GM21367 (cell line): ENCODE results near the gene ZYG11B.
"Not testable (repeated sequence)": the region's sequence is repeated elsewhere in the genome, so short reads cannot be mapped to it uniquely, and the experiment has no call there.

ENCODE experiments used
- ATAC-seq: cut with Tn5 transposase; IDR thresholded peaks from one replicate; pipeline ENCODE4 v1.9.1; 2021; ENCODE audit not compliant: unreplicated experiment

The ZYG11B gene

DNA sequence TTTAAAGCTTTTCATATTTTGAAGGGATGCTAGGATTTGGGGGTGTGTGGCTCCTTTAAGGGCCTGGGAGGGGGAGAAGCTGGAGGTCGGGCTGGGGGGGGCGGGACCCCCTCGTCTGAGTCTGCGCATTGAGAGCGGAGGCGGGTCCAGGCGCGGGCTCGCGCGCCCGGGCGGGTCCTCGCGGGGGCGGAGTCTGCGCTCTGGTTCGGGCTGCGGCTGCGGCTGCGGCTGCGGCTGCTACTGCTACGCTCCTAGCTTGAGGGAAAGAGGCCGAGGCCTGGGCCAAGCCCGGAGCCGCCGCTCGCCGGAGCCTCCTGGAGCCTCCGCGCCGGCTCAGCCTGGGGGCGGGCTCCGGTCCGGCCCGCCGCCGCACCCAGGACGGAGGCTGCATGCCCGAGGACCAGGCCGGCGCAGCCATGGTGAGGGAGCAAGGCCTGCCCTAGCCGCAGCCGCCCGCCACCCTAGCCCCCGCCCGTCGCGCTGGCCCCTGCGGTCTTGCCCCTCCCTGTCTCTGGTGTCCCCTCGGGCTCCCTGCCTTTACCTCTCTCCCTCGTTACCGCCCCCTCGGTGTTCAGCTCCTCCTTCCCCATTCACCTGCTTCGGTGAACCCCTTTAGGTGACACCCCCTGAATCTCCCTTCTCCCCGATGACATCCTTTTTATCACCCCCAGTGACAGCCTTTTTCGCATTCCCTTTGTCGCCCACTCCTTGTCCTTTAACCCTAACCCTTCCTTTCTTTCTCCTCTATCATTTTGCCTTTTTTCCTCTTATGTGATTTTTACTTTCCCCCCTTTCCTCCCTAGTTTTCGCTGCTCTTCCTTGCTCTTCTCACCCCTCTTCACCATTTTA is at the start of gene ZYG11B:
Gene ZYG11B (plus strand): TSS at position 189 of the 849 bp plus-strand sequence. CDS start 201 bp downstream, at position 390.
- peak; percentile 91 for ATAC-seq

DNA sequence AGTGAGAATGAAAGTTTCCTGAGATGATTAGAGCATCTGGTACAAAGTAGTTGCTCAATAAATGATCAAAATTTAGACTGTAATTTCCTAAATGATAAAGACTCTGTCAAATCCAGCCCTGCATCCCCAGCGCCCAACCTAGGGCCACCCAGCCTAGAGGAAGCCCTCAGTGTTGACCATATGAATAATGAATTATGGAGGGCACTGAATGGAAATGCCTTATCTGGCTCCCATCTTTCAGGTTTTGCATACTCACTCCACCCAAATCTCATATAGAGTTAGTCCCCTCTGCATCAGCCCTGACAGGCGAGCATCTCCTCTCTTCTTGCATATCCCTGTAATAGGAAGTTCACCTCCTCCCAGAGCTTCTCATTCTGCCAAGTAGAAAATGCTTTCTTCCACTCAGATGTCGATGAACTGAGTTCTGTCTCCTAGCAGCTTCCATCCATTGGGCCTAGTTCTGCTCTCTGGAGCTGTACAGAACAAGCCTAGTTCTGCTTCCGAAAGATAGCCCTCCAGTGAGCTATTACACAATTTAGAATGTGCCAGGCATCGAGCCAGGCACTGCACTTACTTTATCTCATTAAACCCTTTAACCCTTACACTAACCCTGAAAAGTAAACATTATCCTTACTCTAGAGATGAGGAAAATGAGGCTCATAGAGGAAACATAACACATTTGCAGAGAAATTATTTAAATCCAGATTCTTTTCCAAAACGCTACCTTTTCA is 49.0 kb upstream of the ZYG11B start:
- ATAC-seq = no peak

DNA sequence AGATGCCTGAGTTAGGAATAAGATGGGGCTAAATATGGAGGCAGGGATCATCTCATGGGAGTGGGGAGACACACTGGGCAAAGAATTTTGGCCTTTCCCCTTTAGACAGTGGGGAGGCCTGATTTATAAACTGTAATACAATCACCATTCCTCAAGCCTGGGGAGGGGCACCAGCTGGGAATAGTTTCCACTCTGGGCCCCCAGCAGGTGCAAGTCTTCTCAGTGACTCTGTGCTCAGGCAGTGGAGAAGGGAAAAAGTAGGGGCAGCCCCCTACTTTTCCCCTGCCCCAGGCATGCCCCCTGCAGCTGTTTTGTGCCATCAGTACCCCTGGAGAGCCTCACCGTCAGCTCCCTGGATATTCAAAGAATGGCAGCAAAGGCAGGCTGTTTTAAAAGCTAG is 47.2 kb upstream of the ZYG11B start:
- no peak for ATAC-seq

DNA sequence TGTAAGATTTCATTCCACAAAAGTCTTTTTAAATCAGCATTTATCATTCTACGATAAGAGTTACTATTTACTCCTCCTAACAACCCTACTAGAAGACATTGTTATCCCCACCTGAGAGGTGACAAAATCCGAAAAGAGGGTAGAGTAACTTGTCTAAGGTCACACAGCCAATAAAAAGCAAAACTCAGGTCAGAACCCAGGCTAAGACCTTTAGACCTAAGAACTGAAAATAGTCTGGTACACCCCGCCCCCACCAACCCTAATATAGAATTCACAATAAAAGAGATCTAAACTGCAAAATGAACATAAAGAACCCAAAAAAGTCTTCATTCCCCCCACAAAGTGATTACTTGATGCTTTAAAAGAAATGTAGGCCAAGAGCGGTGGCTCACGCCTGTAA is 46.8 kb upstream of the ZYG11B start:
- ATAC-seq = no peak

DNA sequence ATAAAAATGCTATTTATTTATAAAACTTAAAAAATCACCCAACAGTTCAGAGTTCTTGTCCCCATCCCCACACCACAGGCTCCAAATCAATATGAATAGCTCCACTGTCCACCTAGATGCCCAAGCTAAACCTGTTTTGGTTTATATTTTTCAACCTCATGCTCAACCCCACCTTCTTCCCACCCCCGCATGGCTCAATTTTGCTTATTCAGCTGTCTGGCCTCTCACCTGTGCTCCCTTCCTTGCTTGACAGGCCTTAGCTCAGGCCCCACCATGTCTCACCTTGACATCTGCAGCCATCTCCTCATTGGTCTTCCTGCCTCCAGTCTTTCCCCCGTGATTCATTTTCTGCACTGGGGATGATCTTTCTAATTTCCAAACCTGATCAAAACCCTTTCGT is 45.9 kb upstream of the ZYG11B start:
- ATAC-seq = no peak

DNA sequence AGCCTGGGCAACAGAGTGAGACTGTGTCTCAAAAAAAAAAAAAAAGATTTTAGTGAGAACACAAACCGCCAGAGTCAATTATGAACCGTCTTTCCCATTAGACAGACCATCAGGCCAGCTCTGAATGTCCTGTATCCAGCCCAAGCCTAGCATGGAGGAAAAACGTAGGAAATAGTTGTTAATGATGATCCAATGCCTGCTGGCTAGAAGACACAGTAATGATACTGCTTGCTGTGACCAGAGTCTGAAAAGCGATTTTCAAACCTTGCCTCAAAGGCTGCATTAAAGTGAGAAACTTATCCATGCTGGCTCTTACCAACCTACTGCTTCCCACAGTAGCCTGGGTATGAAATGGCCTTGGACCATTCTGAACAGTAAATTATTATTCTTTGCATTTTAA is 45.1 kb upstream of the ZYG11B start:
- ATAC-seq = no peak

DNA sequence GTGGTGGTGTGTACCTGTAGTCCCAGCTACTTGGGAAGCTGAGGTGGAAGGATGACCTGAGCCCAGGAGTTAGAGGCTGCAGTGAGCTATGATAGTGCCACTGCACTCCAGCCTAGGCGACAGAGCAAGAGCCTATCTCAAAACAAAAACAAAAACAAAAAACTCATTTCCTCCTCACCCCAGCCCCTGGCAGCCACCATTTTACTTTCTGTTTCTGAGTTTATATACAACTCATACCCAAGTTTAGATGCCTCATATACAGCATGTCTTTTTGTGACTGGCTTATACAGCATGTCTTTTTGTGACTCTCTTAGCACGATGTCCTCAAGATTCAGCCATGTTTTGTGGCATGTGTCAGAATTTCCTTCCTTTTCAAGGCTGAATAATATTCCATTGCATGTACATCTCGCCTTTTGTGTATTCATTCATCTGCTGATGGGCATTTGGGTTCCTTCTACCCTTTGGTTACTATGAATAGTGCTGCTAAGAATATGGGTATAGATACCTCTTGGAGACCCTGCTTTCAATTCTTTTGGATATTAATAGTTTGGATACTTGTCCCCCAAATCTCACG is 42.8 kb upstream of the ZYG11B start:
- ATAC-seq = no peak

DNA sequence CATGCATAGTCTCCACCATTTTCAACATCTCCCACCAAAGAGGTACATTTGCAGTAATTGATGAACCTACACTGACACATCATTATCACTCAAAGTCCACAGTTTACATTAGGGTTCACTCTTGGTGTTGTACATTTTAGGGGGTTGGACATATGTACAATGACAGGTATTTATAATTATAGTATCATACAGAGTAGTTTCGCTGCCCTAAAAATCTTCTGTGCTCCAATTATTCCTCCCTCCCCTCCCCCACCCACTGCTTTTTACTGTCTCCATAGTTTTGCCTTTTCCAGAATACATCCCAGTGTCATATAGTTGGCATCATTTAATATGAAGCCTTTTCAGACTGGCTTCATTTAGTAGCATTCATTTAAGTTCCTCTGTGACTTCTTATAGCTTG is 41.7 kb upstream of the ZYG11B start:
- no peak for ATAC-seq

DNA sequence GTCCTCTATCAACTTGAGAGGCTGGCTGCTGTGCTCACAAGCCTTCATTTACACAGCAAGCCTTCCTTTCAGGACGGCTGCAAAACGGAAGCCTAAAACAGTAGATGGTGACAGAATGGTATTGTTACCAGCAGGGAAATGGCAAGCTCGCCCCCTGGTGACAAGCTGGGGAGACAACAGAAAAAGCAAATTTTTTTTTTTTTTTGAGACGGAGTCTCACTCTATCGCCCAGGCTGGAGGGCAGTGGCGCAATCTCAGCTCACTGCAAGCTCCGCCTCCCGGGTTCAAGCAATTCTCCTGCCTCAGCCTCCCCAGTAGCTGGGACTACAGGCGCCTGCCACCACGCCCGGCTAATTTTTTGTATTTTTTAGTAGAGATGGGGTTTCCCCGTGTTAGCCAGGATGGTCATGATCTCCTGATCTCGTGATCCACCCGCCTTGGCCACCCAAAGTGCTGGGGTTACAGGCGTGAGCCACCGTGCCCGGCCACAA is 39.9 kb upstream of the ZYG11B start:
- not testable (repeated sequence) for ATAC-seq

DNA sequence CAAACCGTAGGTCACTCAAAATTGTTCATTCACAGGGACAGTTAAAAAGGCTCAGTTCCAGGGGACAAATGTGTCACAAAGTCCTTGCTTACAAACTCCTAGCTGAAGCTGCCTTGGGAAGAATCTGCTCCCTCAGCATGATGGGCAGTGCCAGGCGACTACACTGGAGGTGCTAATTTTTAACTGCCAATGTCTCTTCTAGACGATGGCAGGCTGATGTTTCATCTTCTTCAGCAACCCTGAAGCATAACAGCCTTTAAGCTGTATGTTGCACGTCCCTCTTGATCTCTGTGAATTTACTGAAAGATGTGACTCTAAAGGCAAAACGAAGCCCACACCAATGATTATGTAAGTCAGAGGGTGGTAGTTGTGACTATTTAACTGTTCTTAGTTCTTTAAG is 39.4 kb upstream of the ZYG11B start:
- ATAC-seq = no peak

DNA sequence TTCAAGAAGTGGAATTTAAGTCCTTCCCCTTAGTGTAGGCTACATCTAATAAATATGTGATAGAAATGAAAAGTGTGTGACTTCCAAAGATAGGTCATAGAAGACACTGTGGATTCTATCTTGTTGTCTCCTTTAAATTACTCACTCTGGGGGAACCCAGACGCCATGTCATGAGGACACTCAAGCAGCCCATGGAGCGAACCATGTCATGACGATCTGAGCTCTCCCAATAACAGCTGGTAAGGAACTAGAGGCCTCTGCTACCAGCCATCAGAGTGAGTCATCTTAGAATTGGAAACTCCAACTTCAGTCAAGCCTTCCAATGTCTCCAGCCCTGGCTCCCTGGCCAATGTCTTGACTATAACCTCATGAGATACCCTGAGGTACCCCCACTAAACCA is 34.4 kb upstream of the ZYG11B start:
- no peak for ATAC-seq

DNA sequence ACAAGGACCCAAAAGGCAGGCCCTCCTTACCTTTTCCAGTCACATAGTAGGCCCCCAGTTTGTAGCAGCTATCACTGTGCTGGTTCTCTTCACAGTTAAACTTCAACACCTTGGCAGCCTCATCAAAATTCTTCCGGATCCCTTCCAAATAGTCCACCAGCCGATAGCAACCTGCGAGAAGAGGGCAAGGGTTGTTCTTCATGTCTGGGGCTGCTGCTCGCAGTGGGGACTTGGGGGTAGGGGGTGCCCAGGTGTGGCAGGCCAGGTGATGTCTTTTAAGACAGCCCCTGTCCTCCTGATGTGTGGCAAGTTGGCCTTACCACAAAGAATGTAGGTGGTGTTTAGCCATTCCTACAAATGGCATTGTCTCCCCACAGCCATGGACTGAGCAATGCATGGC is 33.6 kb upstream of the ZYG11B start:
- ATAC-seq = no peak

DNA sequence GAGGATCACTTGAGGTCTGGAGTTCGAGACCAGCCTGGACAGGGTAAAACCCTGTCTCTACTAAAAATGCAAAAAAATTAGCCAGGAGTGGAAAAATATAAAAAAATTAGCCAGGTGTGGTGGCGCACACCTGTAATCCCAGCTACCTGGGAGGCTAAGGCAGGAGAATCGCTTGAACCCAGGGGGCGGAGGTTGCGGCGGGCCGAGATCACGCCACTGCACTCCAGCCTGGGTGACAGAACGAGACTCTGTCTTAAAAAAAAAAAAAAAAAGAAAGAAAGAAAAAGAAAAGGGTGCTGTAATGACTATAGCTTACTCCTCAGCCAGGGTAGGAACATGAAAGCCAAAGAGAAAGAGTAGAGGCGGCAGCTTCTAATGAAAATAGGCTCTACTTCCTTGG is 32.9 kb upstream of the ZYG11B start:
- ATAC-seq = not testable (repeated sequence)

DNA sequence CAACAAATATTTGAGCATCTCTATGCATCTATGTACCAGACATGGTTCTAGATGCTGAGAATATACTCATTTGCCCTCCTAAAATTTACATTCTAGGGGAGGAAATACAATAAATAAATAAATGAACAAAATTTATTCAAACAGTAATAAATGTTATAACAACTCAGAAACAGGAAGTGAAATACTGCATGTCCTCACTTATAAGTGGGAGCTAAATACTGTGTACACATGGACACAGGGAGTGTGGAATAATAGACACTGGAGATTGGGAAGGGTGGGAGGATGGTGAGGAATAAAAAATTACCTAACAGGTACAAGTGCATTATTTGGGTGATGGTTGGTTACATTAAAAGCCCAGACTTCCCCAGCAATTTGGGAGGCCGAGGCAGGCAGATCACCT is 32.4 kb upstream of the ZYG11B start:
- no peak for ATAC-seq

DNA sequence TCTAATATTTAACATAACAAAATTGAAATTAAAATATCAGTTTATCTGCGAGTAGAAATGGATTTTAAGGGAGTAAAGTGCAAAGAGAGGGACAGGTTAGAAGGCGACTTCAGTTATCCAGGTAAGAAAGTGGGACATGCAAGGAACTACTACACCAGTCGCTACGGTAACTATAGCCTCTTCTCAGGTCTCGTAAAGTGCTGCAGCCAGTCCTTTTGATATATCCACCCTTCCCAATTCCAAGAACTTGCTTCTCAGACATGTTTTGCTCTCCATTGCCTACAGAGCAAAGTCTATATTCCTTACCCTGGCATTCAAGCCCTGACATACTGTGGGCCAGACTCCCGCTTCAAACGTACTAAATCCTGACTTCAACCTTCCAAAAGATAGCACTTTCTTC is 30.6 kb upstream of the ZYG11B start:
- no peak for ATAC-seq

DNA sequence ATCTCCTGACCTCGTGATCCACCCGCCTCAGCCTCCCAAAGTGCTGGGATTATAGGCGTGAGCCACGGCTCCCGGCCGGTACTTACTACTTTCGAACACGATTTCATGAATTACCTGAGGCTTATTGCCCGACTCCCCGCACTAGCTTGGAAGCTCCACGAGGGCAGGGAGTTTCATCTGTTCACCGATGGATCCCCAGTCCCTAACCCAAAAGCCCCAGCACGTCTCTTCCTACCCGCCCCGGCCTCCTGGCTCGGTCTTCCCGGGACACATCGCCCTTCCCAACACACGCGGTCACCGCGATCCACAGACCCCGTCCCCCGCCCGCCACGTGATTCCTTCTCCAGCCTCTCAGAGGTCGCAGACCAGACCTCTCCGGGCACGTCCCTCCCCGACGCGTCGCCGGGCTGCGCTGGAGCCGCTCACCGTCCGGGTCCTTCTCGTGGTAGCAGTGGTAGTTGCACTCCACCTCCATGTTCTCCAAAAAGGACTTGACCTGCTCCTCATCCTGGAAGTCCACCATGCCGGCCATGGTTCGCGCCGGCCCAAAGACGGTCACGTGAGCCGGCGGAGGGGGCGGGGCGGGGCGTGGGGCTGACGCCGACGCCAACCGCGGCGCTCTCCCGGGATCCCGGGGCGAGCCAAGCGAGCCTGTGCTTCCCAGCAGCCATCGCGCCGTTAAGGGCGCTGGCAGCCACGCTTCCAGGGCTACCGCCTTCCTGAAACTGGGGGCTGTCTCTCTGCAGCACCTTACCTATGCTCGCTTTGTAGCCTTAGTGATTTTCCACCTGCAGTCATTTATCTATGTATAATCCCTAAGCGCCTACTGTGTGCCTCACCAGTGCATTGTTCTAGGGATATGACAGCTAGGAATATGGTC is 28.2 kb upstream of the ZYG11B start, which contains the start of gene COA7:
Gene COA7 (minus strand): TSS at position 553 of the 880 bp plus-strand sequence. CDS start 21 bp downstream, at position 532.
- peak; percentile 33 for ATAC-seq

DNA sequence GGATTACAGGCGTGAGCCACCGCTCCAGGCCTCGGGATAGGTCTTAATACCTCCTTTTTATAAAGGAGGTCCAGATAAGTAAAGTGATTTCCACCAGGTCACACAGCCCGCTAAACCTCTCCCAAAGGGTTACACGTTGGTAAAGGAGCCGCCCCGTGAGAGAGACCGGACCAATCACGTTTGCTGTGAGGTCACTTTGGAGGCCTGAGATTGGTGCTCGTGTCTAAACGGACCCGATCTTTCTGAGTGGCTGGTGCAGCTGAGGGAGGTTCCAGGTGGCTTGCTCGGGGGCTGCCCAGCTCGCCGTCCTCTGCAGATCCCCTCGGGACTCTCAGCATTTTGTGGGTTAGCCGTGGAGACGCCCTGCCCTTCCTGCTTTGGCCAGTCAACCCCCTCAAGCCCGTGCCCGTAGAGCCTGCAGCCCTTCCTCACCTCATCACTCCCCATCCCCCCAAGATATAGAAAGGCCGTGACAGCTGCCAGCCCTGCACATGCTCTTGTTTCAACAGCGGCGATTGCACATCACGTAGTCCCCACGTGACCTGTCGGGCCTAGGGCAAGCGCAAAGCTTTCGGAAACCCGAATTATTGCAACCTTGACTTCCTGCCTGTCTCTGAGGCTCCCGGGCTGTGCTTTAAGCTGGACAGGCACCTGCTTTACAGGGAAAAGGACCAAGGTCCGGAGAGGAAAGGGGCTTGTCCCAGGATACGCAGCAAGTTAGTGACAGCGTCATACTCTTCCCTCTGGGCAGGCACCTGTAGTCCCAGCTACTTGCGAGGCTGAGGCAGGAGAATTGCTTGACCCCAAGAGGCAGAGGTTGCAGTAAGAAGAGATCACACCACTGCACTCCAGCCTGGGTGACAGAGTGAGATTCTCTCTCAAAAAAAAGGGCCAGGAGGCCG is 23.1 kb upstream of the ZYG11B start:
- ATAC-seq = peak; percentile 89

DNA sequence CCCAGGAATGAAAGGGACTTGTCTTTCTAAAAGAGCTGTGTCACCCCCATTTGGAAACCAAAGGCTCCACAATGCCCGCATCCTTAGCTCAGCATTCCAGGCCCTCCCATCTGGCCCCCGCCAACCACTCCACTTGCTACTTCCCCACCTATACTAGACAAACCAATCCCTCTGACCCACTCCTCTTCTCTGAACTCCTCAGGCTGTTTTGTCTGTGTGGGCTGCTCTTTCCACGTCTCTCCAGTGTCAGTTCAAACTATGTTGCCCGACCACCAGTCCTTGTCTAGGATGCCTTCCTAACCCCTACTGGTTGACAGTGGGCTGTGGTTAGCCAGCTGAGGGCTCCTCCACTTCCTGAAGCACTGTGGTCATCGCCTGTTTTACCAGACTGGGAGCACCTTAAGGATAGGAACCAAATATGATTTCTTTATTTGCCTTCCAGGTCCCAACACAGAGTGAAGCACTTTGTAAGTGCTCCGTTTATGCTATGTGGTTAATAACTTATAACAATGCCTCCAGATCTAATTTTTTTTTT is 20.1 kb upstream of the ZYG11B start:
- ATAC-seq = no peak
